ACC112 (cell line): ENCODE data around the gene TANGO6.

Source experiments
- H2AFZ ChIP-seq: fragments of 200-600 bp; sonication (generic); one replicate; pipeline ENCODE4 v1.6.0; 2017; ENCODE audit warnings: antibody characterized with exemption, low read length; ENCODE audit not compliant: unreplicated experiment
- H3K27ac ChIP-seq: fragments of 200-600 bp; sonication (generic); 2 replicates; pipeline ENCODE4 v1.5.1; 2014; ENCODE audit warnings: low read depth, mild to moderate bottlenecking, antibody characterized with exemption, low read length, moderate library complexity
- H3K27me3 ChIP-seq: fragments of 200-600 bp; sonication (generic); 2 replicates; pipeline ENCODE4 v1.6.1; 2014; ENCODE audit warnings: mild to moderate bottlenecking, antibody characterized with exemption, low read length, moderate library complexity, mixed read lengths; ENCODE audit not compliant: insufficient read depth
- H3K36me3 ChIP-seq: fragments of 200-600 bp; sonication (generic); 2 replicates; pipeline ENCODE4 v1.6.1; 2016; ENCODE audit warnings: mild to moderate bottlenecking, antibody characterized with exemption, low read length, moderate library complexity, mixed read lengths; ENCODE audit not compliant: insufficient read depth
- H3K4me1 ChIP-seq: fragments of 200-600 bp; sonication (generic); one replicate; pipeline ENCODE4 v1.6.1; 2016; ENCODE audit warnings: low read length, mixed read lengths; ENCODE audit not compliant: insufficient read depth, unreplicated experiment, control insufficient read depth
- H3K4me3 ChIP-seq: fragments of 200-600 bp; sonication (generic); 2 replicates; pipeline ENCODE4 v1.5.1; 2014; ENCODE audit warnings: mild to moderate bottlenecking, low read depth, low read length
- H3K79me2 ChIP-seq: fragments of 200-600 bp; sonication (generic); one replicate; pipeline ENCODE4 v1.6.0; 2016; ENCODE audit warnings: low read length; ENCODE audit not compliant: control insufficient read depth, unreplicated experiment, insufficient read depth

TANGO6 gene

GRCh38 chr16:69077251-69077650 is 233.9 kb downstream of the TANGO6 start:
- no peak overlapping the region for H2AFZ ChIP-seq
- H3K27ac ChIP-seq = no peak overlapping the region; the same call in 1 of the 2 replicates
- no peak overlapping the region for H3K4me3 ChIP-seq
- no peaks in the 10 kb centered on the region for H3K36me3 ChIP-seq
- no peaks in the 10 kb centered on the region for H3K79me2 ChIP-seq
- H3K27me3 ChIP-seq = no peaks in the 10 kb centered on the region
- H3K4me1 ChIP-seq = peaks cover 17% of the 10 kb centered on the region

- Histone ChIP-seq H3K36me3 (no peaks in the 10 kb centered on the region), H3K79me2 (no peaks in the 10 kb centered on the region), H2AFZ (no peak overlapping the region), H3K4me3 (no peak overlapping the region), H3K27me3 (no peaks in the 10 kb centered on the region), H3K27ac (no peak overlapping the region), H3K4me1 (peaks cover 9% of the 10 kb centered on the region)
These were observed 234.7 kb downstream of the TANGO6 start for GRCh38 chr16:69078073-69078472.

- no peaks in the 10 kb centered on the region for H3K36me3 ChIP-seq
- no peak overlapping the region for H3K27ac ChIP-seq
- H3K79me2 ChIP-seq = no peaks in the 10 kb centered on the region
- no peak overlapping the region for H3K4me3 ChIP-seq
- no peak overlapping the region for H2AFZ ChIP-seq
- no peaks in the 10 kb centered on the region for H3K4me1 ChIP-seq
- no peaks in the 10 kb centered on the region for H3K27me3 ChIP-seq
These were observed 236.4 kb downstream of the TANGO6 start for GRCh38 chr16:69079697-69080096.

- H3K27ac ChIP-seq = no peak overlapping the region
- H3K27me3 ChIP-seq = no peaks in the 10 kb centered on the region
- H3K79me2 ChIP-seq = no peaks in the 10 kb centered on the region
- H3K4me3 ChIP-seq = no peak overlapping the region
- H3K36me3 ChIP-seq = no peaks in the 10 kb centered on the region
- no peaks in the 10 kb centered on the region for H3K4me1 ChIP-seq
- H2AFZ ChIP-seq = no peak overlapping the region
These were observed 240.1 kb downstream of the TANGO6 start for GRCh38 chr16:69083306-69083941.

- H2AFZ ChIP-seq = no peak overlapping the region
- H3K4me1 ChIP-seq = no peaks in the 10 kb centered on the region
- no peak overlapping the region for H3K4me3 ChIP-seq
- no peaks in the 10 kb centered on the region for H3K79me2 ChIP-seq
- H3K36me3 ChIP-seq = no peaks in the 10 kb centered on the region
- H3K27me3 ChIP-seq = no peaks in the 10 kb centered on the region
- no peak overlapping the region for H3K27ac ChIP-seq
These were observed 241.0 kb downstream of the TANGO6 start for GRCh38 chr16:69084289-69084688.

GRCh38 chr16:69085032-69085695 is 241.8 kb downstream of the TANGO6 start:
- H3K4me3 ChIP-seq = no peak overlapping the region
- H3K27ac ChIP-seq = no peak overlapping the region
- no peaks in the 10 kb centered on the region for H3K79me2 ChIP-seq
- no peaks in the 10 kb centered on the region for H3K4me1 ChIP-seq
- H3K36me3 ChIP-seq = no peaks in the 10 kb centered on the region
- no peaks in the 10 kb centered on the region for H3K27me3 ChIP-seq
- no peak overlapping the region for H2AFZ ChIP-seq

- no peak overlapping the region for H3K4me3 ChIP-seq
- no peak overlapping the region for H3K27ac ChIP-seq
- no peaks in the 10 kb centered on the region for H3K36me3 ChIP-seq
- no peaks in the 10 kb centered on the region for H3K27me3 ChIP-seq
- no peaks in the 10 kb centered on the region for H3K79me2 ChIP-seq
- no peaks in the 10 kb centered on the region for H3K4me1 ChIP-seq
- no peak overlapping the region for H2AFZ ChIP-seq
These were observed 243.8 kb downstream of the TANGO6 start for GRCh38 chr16:69087161-69087581.

GRCh38 chr16:69088684-69089083 is 245.4 kb downstream of the TANGO6 start:
- H3K27me3 ChIP-seq = no peaks in the 10 kb centered on the region
- no peak overlapping the region for H2AFZ ChIP-seq
- H3K36me3 ChIP-seq = no peaks in the 10 kb centered on the region
- no peaks in the 10 kb centered on the region for H3K79me2 ChIP-seq
- no peaks in the 10 kb centered on the region for H3K4me1 ChIP-seq
- H3K27ac ChIP-seq = no peak overlapping the region
- no peak overlapping the region for H3K4me3 ChIP-seq

- H3K27me3 ChIP-seq = no peaks in the 10 kb centered on the region
- H2AFZ ChIP-seq = no peak overlapping the region
- H3K36me3 ChIP-seq = no peaks in the 10 kb centered on the region
- H3K79me2 ChIP-seq = no peaks in the 10 kb centered on the region
- no peaks in the 10 kb centered on the region for H3K4me1 ChIP-seq
- H3K4me3 ChIP-seq = no peak overlapping the region
- H3K27ac ChIP-seq = no peak overlapping the region
These were observed 246.0 kb downstream of the TANGO6 start for GRCh38 chr16:69089091-69089910.

- no peaks in the 10 kb centered on the region for H3K79me2 ChIP-seq
- H3K36me3 ChIP-seq = no peaks in the 10 kb centered on the region
- H3K27me3 ChIP-seq = no peaks in the 10 kb centered on the region
- no peak overlapping the region for H3K4me3 ChIP-seq
- no peak overlapping the region for H3K27ac ChIP-seq
- no peak overlapping the region for H2AFZ ChIP-seq
- no peaks in the 10 kb centered on the region for H3K4me1 ChIP-seq
These were observed 250.6 kb downstream of the TANGO6 start for GRCh38 chr16:69093974-69094373.
